Activated CD8-positive, alpha-beta T cell treated with anti-CD3 and anti-CD28 coated beads, Interleukin-2, amount 10 ng/mL, durations not matched to agents 7 days and 5 days (primary cell): Measurements from ENCODE around the gene GAGE12G. TPM values are rescaled to one million over a fixed set of nuclear protein-coding genes. Genes with fewer than 3 reads are reported as not detected.

Source experiments
- ATAC-seq: fragments of 150-1000 bp; cut with Tn5 transposase; one replicate; pipeline ENCODE4 v1.10.0; 2021; ENCODE audit warnings: moderate library complexity
- CTCF ChIA-PET: fragments of 350-600 bp; sonication (Branson Sonifier 250); formaldehyde crosslinking; loops from one replicate; lab custom pipeline; 2021; ENCODE audit warnings: antibody characterized with exemption; lab: Charles Lee
- POLR2A ChIA-PET: fragments of 350-600 bp; sonication (Branson Sonifier 250); formaldehyde crosslinking; loops from one replicate; lab custom pipeline; 2021; ENCODE audit warnings: antibody characterized with exemption; lab: Charles Lee
- DNase-seq: peaks from one replicate; pipeline ENCODE4 v3.0.0-alpha.2; 2020
- H3K27ac Mint-ChIP-seq: one replicate; pipeline ENCODE4 v1.8.0; 2021; ENCODE audit warnings: mild to moderate bottlenecking, mixed read lengths
- H3K27me3 Mint-ChIP-seq: one replicate; pipeline ENCODE4 v1.8.0; 2021; ENCODE audit warnings: low read depth, mixed read lengths
- H3K36me3 Mint-ChIP-seq: one replicate; pipeline ENCODE4 v1.8.0; 2021; ENCODE audit warnings: low read depth, mixed read lengths
- H3K4me1 Mint-ChIP-seq: one replicate; pipeline ENCODE4 v1.8.0; 2021; ENCODE audit warnings: low read depth, mixed read lengths
- H3K4me3 Mint-ChIP-seq: one replicate; pipeline ENCODE4 v1.8.0; 2021; ENCODE audit warnings: mild to moderate bottlenecking, mixed read lengths
- H3K9me3 Mint-ChIP-seq: one replicate; pipeline ENCODE4 v1.8.0; 2022; ENCODE audit warnings: mixed read lengths; ENCODE audit not compliant: insufficient read depth
- total RNA-seq, 2 experiments: library from RNA; stranded (reverse); gene quantifications; one replicate each; pipeline ENCODE4 v1.2.3, GENCODE V29; 2021

The GAGE12G gene
- total RNA-seq, 2 experiments from 2014 or later = not detected

DNA sequence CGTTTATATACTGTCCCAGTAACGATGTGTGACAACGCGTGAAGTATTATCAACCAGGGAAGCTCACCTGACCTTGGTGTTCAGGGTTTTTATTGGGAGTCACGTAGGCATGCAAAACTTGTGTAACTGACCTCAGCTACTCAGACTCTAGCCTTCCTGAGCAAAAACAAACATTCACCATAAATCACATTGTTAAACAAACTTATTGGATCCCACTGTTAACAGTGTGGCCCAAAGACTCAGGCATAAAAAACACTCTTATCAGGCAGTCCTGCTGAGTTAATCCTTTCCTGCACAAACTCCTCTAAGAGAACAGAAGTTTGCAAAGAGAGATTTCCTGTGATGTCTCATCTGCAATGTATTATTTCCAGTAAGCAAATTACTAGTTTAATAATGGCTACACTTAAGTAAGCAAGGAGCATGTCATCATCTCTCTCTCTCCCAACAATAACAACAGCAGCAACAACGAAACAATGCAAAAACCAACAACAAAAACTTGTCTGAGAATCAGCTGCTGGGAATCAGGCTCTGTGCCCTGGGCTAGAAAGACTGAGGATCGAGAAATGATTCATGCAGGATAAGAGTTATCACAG is 40.6 kb downstream of the GAGE12G start:
- H3K9me3 Mint-ChIP-seq = no peaks in the 10 kb centered on the region
- no peaks in the 10 kb centered on the region for H3K4me1 Mint-ChIP-seq
- ATAC-seq (no peak), DNase-seq (no peak)
- no peak overlapping the region for H3K27ac Mint-ChIP-seq
- no peak overlapping the region for H3K4me3 Mint-ChIP-seq
- POLR2A ChIA-PET = no interaction called here
- H3K36me3 Mint-ChIP-seq = no peaks in the 10 kb centered on the region
- no peaks in the 10 kb centered on the region for H3K27me3 Mint-ChIP-seq
- CTCF ChIA-PET = no interaction called here

DNA sequence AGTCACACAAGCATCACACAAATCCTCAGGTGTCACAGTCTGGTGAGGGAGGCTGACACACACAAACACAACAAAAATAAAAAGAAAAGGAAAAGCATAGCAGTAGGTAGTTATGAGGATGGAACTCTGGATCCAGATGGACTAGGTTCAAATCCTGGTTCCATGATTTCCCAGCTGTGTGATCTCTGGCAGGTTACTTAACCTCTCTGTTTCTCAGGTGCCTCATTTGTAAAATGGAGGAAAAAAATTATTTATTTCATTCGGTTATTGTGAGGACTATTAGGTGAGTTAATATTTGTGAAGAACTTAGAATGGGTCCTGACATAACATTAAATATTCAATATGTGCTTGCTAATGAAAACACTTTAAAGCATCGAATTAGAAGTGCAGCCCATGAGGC is 48.4 kb downstream of the GAGE12G start:
- POLR2A ChIA-PET = no interaction called here
- ATAC-seq (no peak), DNase-seq (no peak)
- CTCF ChIA-PET = no interaction called here
- H3K4me1 Mint-ChIP-seq = no peaks in the 10 kb centered on the region
- H3K9me3 Mint-ChIP-seq = no peaks in the 10 kb centered on the region
- H3K4me3 Mint-ChIP-seq = no peak overlapping the region
- H3K36me3 Mint-ChIP-seq = no peaks in the 10 kb centered on the region
- H3K27ac Mint-ChIP-seq = no peak overlapping the region
- no peaks in the 10 kb centered on the region for H3K27me3 Mint-ChIP-seq

Other genes with a start within 250 kb of the GAGE12G start
- not detected for gene GAGE12J, start 248.4 kb upstream of the GAGE12G start, total RNA-seq
- gene GAGE13, start 238.8 kb upstream of the GAGE12G start, total RNA-seq = not detected
- gene GAGE12C, start 38.2 kb upstream of the GAGE12G start, total RNA-seq = not detected
- not detected for gene GAGE12D, start 28.7 kb upstream of the GAGE12G start, total RNA-seq
- not detected for gene GAGE12E, start 19.1 kb upstream of the GAGE12G start, total RNA-seq
- not detected for gene GAGE12F, start 9.6 kb upstream of the GAGE12G start, total RNA-seq
- not detected for gene GAGE12H, start 9.5 kb downstream of the GAGE12G start, total RNA-seq
- not detected for gene GAGE2A, start 19.1 kb downstream of the GAGE12G start, total RNA-seq
- not detected for gene GAGE1, start 28.6 kb downstream of the GAGE12G start, total RNA-seq
- not detected for gene PAGE1, start 125.6 kb downstream of the GAGE12G start, total RNA-seq